Tibial nerve (tissue), 3 donors: ENCODE data around the gene KPNA4.

Experiments
- CTCF ChIP-seq, 5 experiments: fragments of 200-600 bp in 3 of 5; fragments of 450-650 bp in 2 of 5; sonication (generic) in 3 of 5; IDR thresholded peaks; one replicate each; pipeline ENCODE4 v1.5.1; 2016 to 2019; ENCODE audit warnings: antibody characterized with exemption in 5 of 5, mild to moderate bottlenecking in 3 of 5, moderate library complexity in 2 of 5
- POLR2A ChIP-seq, 2 donors: fragments of 450-650 bp; IDR thresholded peaks; one replicate each; pipeline ENCODE4 v1.6.1; 2017; ENCODE audit warnings: antibody characterized with exemption in 2 of 2, mild to moderate bottlenecking in 2 of 2, moderate library complexity in 2 of 2

GRCh38 chr3:160464321-160464720 is 101.0 kb downstream of the KPNA4 start:
- TF ChIP-seq POLR2A (IDR thresholded peaks at IDR 0.05) (no peak), CTCF (IDR thresholded peaks at IDR 0.05) (no peak)
